AG09309 (cell line): ENCODE results near the gene CCHCR1.

Experiments
- DNase-seq: peaks from one replicate; pipeline ENCODE4 v3.0.0-alpha.2; 2010; ENCODE audit warnings: low read depth
- H3K4me3 ChIP-seq: 2 replicates; pipeline ENCODE4 v1.5.1; 2011; ENCODE audit warnings: mild to moderate bottlenecking, low read depth, low read length, moderate library complexity; ENCODE audit not compliant: control insufficient read depth
- TF ChIP-seq, protein P1 (sequence below): IDR thresholded peaks from 2 replicates; pipeline ENCODE4 v1.5.1; 2011; ENCODE audit warnings: mild to moderate bottlenecking, low read depth, low read length, inconsistent platforms; ENCODE audit not compliant: insufficient read depth, control insufficient read depth; ENCODE audit errors: missing control alignments

Gene CCHCR1

DNA sequence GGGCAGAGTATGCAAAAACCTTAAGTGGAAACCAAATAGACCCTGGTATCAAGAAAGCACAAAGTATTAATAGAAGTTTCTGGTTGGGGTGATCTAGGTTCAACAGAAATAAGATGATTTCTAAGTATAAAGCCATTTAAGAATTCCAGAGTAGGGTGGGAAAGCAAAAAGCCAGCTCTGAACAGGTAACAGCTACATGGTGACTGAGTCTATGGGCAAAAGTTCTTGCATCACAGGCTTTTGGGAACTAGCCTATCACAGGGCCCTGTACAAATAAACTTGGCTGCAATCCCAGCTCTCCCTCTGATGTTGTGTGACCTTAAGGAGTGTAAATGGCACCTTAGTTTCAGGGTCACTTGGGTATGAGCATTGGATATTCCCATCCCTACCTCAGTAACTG, 6.3 kb upstream of the CCHCR1 start:
- TF ChIP-seq, protein P1, sequence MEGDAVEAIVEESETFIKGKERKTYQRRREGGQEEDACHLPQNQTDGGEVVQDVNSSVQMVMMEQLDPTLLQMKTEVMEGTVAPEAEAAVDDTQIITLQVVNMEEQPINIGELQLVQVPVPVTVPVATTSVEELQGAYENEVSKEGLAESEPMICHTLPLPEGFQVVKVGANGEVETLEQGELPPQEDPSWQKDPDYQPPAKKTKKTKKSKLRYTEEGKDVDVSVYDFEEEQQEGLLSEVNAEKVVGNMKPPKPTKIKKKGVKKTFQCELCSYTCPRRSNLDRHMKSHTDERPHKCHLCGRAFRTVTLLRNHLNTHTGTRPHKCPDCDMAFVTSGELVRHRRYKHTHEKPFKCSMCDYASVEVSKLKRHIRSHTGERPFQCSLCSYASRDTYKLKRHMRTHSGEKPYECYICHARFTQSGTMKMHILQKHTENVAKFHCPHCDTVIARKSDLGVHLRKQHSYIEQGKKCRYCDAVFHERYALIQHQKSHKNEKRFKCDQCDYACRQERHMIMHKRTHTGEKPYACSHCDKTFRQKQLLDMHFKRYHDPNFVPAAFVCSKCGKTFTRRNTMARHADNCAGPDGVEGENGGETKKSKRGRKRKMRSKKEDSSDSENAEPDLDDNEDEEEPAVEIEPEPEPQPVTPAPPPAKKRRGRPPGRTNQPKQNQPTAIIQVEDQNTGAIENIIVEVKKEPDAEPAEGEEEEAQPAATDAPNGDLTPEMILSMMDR: no peak
- no peak for DNase-seq
- H3K4me3 ChIP-seq: no peak overlapping the region

DNA sequence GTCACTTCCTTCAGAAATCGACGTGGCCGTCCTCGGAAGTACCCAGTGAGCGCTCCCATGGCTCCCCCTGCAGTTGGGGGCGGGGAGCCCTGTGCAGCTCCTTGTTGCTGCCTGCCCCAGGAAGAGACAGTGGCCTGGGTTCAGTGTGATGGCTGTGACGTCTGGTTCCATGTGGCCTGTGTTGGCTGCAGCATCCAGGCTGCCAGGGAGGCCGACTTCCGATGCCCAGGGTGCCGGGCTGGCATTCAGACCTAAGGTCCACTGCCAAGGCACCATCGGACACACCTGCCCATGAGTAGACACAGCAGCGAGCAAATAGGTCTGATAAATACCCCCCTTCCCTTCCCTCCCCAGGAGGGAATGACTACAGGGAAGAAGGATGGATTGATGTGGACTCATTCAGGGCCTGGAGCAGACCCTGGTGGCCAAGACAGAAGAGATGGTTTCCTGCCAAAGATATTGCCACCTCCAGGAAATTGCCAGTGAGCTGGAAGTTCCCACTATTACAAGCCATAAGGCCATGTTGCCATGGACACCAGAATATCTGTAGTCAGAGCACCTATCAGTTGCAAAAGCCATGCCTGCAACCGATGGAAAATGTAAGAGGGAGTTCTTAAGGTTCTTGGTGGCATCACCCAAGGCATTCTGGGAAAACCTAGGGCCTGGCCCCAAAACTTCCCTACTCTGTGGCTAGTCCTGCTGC, 5.0 kb upstream of the CCHCR1 start:
- DNase-seq: no peak
- no peak overlapping the region for H3K4me3 ChIP-seq
- TF ChIP-seq, protein P1: no peak

DNA sequence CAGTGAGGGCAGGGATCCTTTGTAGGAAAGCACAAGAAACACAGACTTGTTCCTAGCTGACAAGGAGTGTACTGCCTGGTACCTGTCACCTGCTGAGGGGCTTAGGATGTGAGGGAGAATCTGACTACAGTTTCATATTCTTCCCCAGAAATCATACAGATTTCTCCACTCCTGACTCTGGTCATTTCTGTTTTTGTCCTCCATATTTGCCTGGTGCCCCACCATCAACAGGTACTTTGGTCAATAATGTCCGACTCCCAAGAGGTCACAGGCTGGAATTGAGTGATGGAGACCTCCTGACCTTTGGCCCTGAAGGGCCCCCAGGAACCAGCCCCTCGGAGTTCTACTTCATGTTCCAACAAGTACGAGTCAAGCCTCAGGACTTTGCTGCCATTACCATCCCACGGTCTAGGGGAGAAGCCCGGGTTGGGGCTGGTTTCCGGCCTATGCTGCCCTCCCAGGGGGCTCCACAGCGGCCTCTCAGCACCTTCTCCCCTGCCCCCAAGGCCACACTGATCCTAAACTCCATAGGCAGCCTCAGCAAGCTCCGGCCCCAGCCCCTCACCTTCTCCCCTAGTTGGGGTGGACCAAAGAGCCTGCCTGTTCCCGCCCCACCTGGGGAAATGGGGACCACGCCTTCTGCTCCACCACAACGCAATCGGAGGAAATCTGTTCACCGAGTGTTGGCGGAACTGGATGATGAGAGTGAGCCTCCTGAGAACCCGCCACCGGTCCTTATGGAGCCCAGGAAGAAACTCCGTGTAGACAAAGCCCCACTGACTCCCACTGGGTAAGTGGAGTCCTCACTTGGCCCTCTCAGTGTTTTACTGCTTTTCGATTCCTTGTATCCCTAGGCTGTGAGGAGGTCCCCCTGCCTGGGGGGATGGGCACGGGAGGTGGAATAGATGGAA, 3.9 kb upstream of the CCHCR1 start:
- DNase-seq: no peak
- TF ChIP-seq, protein P1: no peak
- no peak overlapping the region for H3K4me3 ChIP-seq

DNA sequence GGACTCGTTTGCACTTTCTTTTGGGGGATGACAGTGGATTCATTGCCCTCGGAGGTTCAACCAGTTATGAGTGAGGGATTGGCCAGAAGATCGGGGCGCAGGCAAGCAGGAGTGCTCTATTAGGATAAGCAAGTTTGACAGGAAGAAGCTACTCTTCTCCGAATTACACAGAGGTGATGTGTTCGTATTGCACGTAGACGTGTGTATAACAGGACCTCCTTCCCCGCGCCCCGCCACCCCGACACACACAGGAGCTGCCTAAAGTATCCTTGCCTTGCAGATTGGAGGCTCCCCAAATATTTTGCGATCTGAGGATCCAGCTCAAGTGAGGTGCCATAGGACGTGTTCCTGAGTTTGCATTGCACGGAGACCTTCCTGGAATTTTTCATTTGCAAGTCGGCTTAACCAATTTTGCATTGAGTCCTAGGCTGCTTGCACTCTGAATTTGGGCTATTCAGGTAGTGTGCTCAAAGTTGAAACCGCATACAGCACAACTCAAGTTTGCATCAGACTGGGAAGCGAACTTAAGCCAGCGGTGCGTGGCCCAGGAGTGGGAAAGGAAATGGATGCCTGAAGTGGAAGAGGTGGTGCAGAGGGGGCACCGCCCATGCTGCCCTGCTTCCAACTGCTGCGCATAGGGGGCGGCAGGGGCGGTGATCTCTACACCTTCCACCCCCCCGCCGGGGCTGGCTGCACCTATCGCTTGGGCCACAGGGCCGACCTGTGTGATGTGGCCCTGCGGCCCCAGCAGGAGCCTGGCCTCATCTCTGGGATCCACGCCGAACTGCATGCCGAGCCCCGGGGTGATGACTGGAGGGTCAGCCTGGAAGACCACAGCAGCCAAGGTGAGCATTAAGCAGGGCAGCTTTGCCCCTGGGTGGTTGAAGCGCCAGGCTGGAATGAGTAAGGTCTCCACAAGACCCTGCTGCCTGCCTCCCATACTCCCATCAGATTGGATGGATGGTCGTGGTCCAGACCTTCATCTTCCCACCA, 1.6 kb upstream of the CCHCR1 start:
- peak overlapping the region; percentile 84 for H3K4me3 ChIP-seq
- DNase-seq: no peak
- TF ChIP-seq, protein P1: peak; percentile 12

- TF ChIP-seq, protein P1: no peak
- H3K4me3 ChIP-seq: peak within 1 kb of the TSS; percentile 91
- DNase-seq: peak; percentile 94
Measured at GRCh38 chr6:31158140-31158862, 699 bp upstream of the CCHCR1 start, which contains the start of gene TCF19. Gene TCF19 (plus strand): TSS chr6:31158589. CDS start chr6:31159470, 881 bp downstream.

DNA sequence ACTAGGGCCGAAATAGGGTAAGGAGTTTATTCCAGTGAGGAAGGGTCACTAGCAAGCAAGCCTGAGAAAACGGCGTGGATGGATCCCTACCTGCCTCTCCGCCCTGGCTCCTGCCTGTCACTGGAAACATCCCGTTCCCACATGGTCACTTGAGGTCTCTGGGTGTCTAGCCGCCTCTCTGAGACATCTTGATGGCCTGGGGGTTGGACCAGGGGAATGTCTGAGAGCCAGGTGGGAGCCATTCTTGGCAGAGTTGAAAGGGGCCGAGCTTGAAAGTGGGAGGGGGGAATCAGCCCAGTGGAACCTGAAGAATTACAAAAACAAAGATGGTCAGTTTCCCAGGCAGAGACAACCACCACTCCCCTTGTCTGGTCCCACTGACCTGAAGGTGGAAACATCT, 961 bp downstream of the CCHCR1 start:
- TF ChIP-seq, protein P1: no peak
- no peak for DNase-seq
- no peak overlapping the region for H3K4me3 ChIP-seq
